Trophoblast cell (in vitro differentiated cells and primary cell): Measurements from ENCODE around the gene LMF2.
A peak's percentile ranks its signal among the peaks of the same experiment; 100 is the strongest.

ENCODE experiments used
- DNase-seq, 2 donors: peaks; one replicate each; pipeline ENCODE4 v3.0.0-alpha.2; 2016
- H2AFZ ChIP-seq: 2 replicates; pipeline ENCODE4 v1.6.1; 2013; ENCODE audit warnings: low read length, moderate library complexity, mild to moderate bottlenecking; ENCODE audit not compliant: insufficient read depth, poor library complexity
- H2AK5ac ChIP-seq: 2 replicates; pipeline ENCODE4 v1.6.1; 2013; ENCODE audit warnings: mild to moderate bottlenecking, low read length
- H2BK120ac ChIP-seq: 2 replicates; pipeline ENCODE4 v1.6.1; 2013; ENCODE audit warnings: low read length, mild to moderate bottlenecking, moderate library complexity; ENCODE audit not compliant: insufficient read depth, poor library complexity
- H2BK12ac ChIP-seq: 2 replicates; pipeline ENCODE4 v1.6.1; 2013; ENCODE audit warnings: mild to moderate bottlenecking, low read length, moderate library complexity
- H2BK5ac ChIP-seq: 2 replicates; pipeline ENCODE4 v1.6.1; 2013; ENCODE audit warnings: low read length, low read depth, moderate library complexity, mild to moderate bottlenecking; ENCODE audit not compliant: poor library complexity
- H3K14ac ChIP-seq: 2 replicates; pipeline ENCODE4 v1.6.1; 2013; ENCODE audit warnings: mild to moderate bottlenecking, low read length
- H3K18ac ChIP-seq: 2 replicates; pipeline ENCODE4 v1.6.1; 2013; ENCODE audit warnings: mild to moderate bottlenecking, low read length
- H3K23ac ChIP-seq: 2 replicates; pipeline ENCODE4 v1.6.1; 2013; ENCODE audit warnings: low read length
- H3K27ac ChIP-seq: 2 replicates; pipeline ENCODE4 v1.5.1; 2013; ENCODE audit warnings: low read depth, mild to moderate bottlenecking, inconsistent platforms, low read length, moderate library complexity
- H3K27me3 ChIP-seq: 2 replicates; pipeline ENCODE4 v1.6.1; 2013; ENCODE audit warnings: inconsistent platforms, mild to moderate bottlenecking, low read length, moderate library complexity; ENCODE audit not compliant: insufficient read depth
- H3K36me3 ChIP-seq, 2 experiments: 1 replicate in 1 of 2; 2 replicates in 1 of 2; pipeline ENCODE4 v1.6.1; 2013; ENCODE audit warnings: low read length in 2 of 2, mild to moderate bottlenecking in 2 of 2, moderate library complexity in 1 of 2; ENCODE audit not compliant: insufficient read depth in 2 of 2, control insufficient read depth in 1 of 2
- H3K4ac ChIP-seq: 2 replicates; pipeline ENCODE4 v1.6.1; 2013; ENCODE audit warnings: low read depth, mild to moderate bottlenecking, low read length, moderate library complexity
- H3K4me1 ChIP-seq, 2 experiments: 1 replicate in 1 of 2; 2 replicates in 1 of 2; pipeline ENCODE4 v1.6.1; 2013; ENCODE audit warnings: low read length in 2 of 2, mild to moderate bottlenecking in 2 of 2, moderate library complexity in 1 of 2; ENCODE audit not compliant: insufficient read depth in 2 of 2, control insufficient read depth in 1 of 2
- H3K4me2 ChIP-seq: 2 replicates; pipeline ENCODE4 v1.6.1; 2013; ENCODE audit warnings: inconsistent platforms, mild to moderate bottlenecking, low read length, moderate library complexity
- H3K4me3 ChIP-seq: 2 replicates; pipeline ENCODE4 v1.5.1; 2013; ENCODE audit warnings: mild to moderate bottlenecking, low read depth, low read length, inconsistent platforms
- H3K79me1 ChIP-seq: one replicate; pipeline ENCODE4 v1.6.1; 2013; ENCODE audit warnings: low read length
- H3K79me2 ChIP-seq: 2 replicates; pipeline ENCODE4 v1.6.1; 2013; ENCODE audit warnings: low read length, mild to moderate bottlenecking; ENCODE audit not compliant: control insufficient read depth, insufficient read depth, poor library complexity
- H3K9ac ChIP-seq: 2 replicates; pipeline ENCODE4 v1.6.1; 2013; ENCODE audit warnings: mild to moderate bottlenecking, low read length
- H3K9me3 ChIP-seq: 2 replicates; pipeline ENCODE4 v1.6.1; 2013; ENCODE audit warnings: low read depth, mild to moderate bottlenecking, control low read depth, inconsistent platforms, low read length; ENCODE audit not compliant: insufficient read depth
- H4K12ac ChIP-seq: 2 replicates; pipeline ENCODE4 v1.6.1; 2013; ENCODE audit warnings: low read depth, mild to moderate bottlenecking, low read length, moderate library complexity
- H4K8ac ChIP-seq: 2 replicates; pipeline ENCODE4 v1.6.1; 2013; ENCODE audit warnings: low read depth, mild to moderate bottlenecking, low read length, moderate library complexity
- H4K91ac ChIP-seq: one replicate; pipeline ENCODE4 v1.6.1; 2013; ENCODE audit warnings: low read depth, mild to moderate bottlenecking, low read length, moderate library complexity
- WGBS: extraction: QIAGEN DNeasy Blood & Tissue Kit; methylation state at CpG from one replicate; pipeline ENCODE4 v1.1.7; 2013; ENCODE audit warnings: missing lambda C conversion rate; ENCODE audit not compliant: insufficient read length, insufficient coverage; ENCODE audit errors: extremely low coverage; 5-methylcytosine and 5-hydroxymethylcytosine counted together

The LMF2 gene

GRCh38 chr22:50482107-50483074, 25.1 kb downstream of the LMF2 start:
- H3K4me3 ChIP-seq = no peak overlapping the region
- no peak overlapping the region for H2BK120ac ChIP-seq
- no CpG with 5 or more reads among the region's 35 CpGs for WGBS
- no peak overlapping the region for H2AFZ ChIP-seq
- H3K14ac ChIP-seq = peak overlapping the region; percentile 29
- H3K79me1 ChIP-seq = peaks cover 7% of the 10 kb centered on the region
- H3K27me3 ChIP-seq = peaks cover 17% of the 10 kb centered on the region
- peak overlapping the region; percentile 4 for H2AK5ac ChIP-seq
- no peak overlapping the region for H4K8ac ChIP-seq
- no peak overlapping the region for H2BK12ac ChIP-seq
- H3K9me3 ChIP-seq = peaks cover 7% of the 10 kb centered on the region
- no peak for DNase-seq
- peak overlapping the region; percentile 53 for H3K4me2 ChIP-seq
- H3K23ac ChIP-seq = no peak overlapping the region
- H3K27ac ChIP-seq = no peak overlapping the region
- H3K4me1 ChIP-seq = peaks cover 4% of the 10 kb centered on the region in 2 experiments
- H3K9ac ChIP-seq = no peak overlapping the region
- peak overlapping the region; percentile 74 for H4K91ac ChIP-seq
- no peak overlapping the region for H2BK5ac ChIP-seq
- no peak overlapping the region for H4K12ac ChIP-seq
- H3K79me2 ChIP-seq = peaks cover 2% of the 10 kb centered on the region
- H3K4ac ChIP-seq = no peak overlapping the region
- no peak overlapping the region for H3K18ac ChIP-seq
- H3K36me3 ChIP-seq = no peaks in the 10 kb centered on the region

GRCh38 chr22:50481440-50482106, 25.9 kb downstream of the LMF2 start, which contains the start of gene ADM2:
Gene ADM2, plus strand, starts transcription at chr22:50481543. Its CDS starts 305 bp downstream, at chr22:50481848.
- peak within 1 kb of the TSS; percentile 74 for H4K91ac ChIP-seq
- H2BK5ac ChIP-seq = no peak within 1 kb of the TSS
- H3K4me2 ChIP-seq = peak within 1 kb of the TSS; percentile 53
- peaks cover 7% of the 10 kb centered on the region for H3K9me3 ChIP-seq
- H3K27me3 ChIP-seq = peaks cover 17% of the 10 kb centered on the region
- peaks cover 2% of the 10 kb centered on the region for H3K79me2 ChIP-seq
- H3K9ac ChIP-seq = no peak within 1 kb of the TSS
- H4K8ac ChIP-seq = peak within 1 kb of the TSS; percentile 67
- H3K79me1 ChIP-seq = peaks cover 7% of the 10 kb centered on the region
- peak in 1 of 2 donors; percentile 60 for DNase-seq
- no CpG with 5 or more reads among the region's 70 CpGs for WGBS
- H2AFZ ChIP-seq = peak within 1 kb of the TSS; percentile 45
- H3K18ac ChIP-seq = peak within 1 kb of the TSS; percentile 61
- H3K4me3 ChIP-seq = peak within 1 kb of the TSS; percentile 64
- no peaks in the 10 kb centered on the region for H3K36me3 ChIP-seq
- no peak within 1 kb of the TSS for H3K27ac ChIP-seq
- H4K12ac ChIP-seq = peak within 1 kb of the TSS; percentile 58
- peak within 1 kb of the TSS; percentile 75 for H3K14ac ChIP-seq
- peak within 1 kb of the TSS; percentile 12 for H3K4ac ChIP-seq
- H3K23ac ChIP-seq = no peak within 1 kb of the TSS
- peak within 1 kb of the TSS; percentile 4 for H2AK5ac ChIP-seq
- no peak within 1 kb of the TSS for H2BK12ac ChIP-seq
- peaks cover 4 to 7% of the 10 kb centered on the region in 2 experiments for H3K4me1 ChIP-seq
- H2BK120ac ChIP-seq = peak within 1 kb of the TSS; percentile 65

- Histone ChIP-seq H3K36me3 (no peaks in the 10 kb centered on the region), H3K9ac (no peak overlapping the region), H4K91ac (peak overlapping the region; percentile 17), H2AK5ac (no peak overlapping the region), H3K79me1 (peaks cover 7% of the 10 kb centered on the region), H2BK12ac (no peak overlapping the region), H2BK5ac (no peak overlapping the region), H3K23ac (no peak overlapping the region), H3K27me3 (peaks cover 17% of the 10 kb centered on the region), H2AFZ (peak overlapping the region; percentile 45), H4K12ac (peak overlapping the region; percentile 58), H3K9me3 (peaks cover 7% of the 10 kb centered on the region), H3K14ac (peak overlapping the region; percentile 75), H3K4me1 (peaks cover 4 to 7% of the 10 kb centered on the region in 2 experiments), H3K27ac (no peak overlapping the region), H4K8ac (peak overlapping the region; percentile 67), H3K18ac (no peak overlapping the region), H3K79me2 (peaks cover 2% of the 10 kb centered on the region), H3K4ac (no peak overlapping the region), H2BK120ac (peak overlapping the region; percentile 65), H3K4me2 (peak overlapping the region; percentile 53), H3K4me3 (peak overlapping the region; percentile 64)
- no peak for DNase-seq
- WGBS = no CpG with 5 or more reads among the region's 45 CpGs
These were observed 26.5 kb downstream of the LMF2 start for GRCh38 chr22:50481045-50481439.

DNA sequence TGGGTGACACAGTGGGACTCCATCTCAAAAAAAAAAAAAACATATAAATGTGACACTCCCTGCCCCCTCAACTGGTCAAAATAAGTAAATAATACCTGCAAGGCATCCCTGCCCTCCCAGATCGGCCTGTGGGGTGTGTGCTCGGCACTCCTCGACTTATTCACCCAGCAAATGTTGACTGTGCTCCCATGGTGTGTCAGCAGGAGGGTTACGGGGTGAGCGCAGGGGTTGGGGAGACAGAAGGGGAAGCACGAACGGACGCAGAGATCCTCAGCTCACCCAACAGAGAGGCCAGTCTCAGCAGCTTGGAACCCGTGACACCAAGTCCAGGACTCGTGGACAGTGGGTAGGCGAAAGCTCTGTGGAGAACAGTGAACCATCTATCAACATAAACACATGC, 27.8 kb downstream of the LMF2 start:
- Histone ChIP-seq H3K4ac (no peak overlapping the region), H3K18ac (no peak overlapping the region), H3K36me3 (no peaks in the 10 kb centered on the region), H2AFZ (no peak overlapping the region), H4K8ac (no peak overlapping the region), H2BK5ac (no peak overlapping the region), H3K14ac (no peak overlapping the region), H2AK5ac (no peak overlapping the region), H2BK12ac (no peak overlapping the region), H3K27me3 (peaks cover 17% of the 10 kb centered on the region), H4K91ac (no peak overlapping the region), H3K79me1 (peaks cover 13% of the 10 kb centered on the region), H3K79me2 (peaks cover 7% of the 10 kb centered on the region), H3K4me3 (peak overlapping the region; percentile 0), H3K9ac (no peak overlapping the region), H3K23ac (no peak overlapping the region), H3K4me2 (no peak overlapping the region), H3K4me1 (peaks cover 10 to 12% of the 10 kb centered on the region in 2 experiments), H4K12ac (no peak overlapping the region), H2BK120ac (no peak overlapping the region), H3K9me3 (peaks cover 7% of the 10 kb centered on the region), H3K27ac (no peak overlapping the region)
- DNase-seq = no peak
- WGBS = no CpG with 5 or more reads among the region's 11 CpGs
